Measurements from ENCODE around the gene PTCH2.

Gene PTCH2

DNA sequence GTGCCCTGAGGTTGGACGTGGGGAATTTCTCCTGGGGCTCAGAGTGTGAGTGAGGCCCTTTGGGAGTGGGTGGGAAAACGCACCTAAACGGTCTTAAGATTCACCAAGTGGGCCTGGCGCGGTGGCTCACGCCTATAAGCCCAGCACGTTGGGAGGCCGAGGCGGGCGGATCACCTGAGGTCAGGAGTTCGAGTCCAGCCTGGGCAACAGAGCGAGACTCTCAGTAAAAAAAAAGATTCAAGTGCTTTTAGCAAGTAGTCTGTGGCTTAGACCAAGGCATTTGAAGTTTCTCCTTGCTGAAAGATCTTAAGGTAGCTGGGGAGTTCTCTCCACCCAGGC lies 66.4 kb downstream of the PTCH2 start:
- no peak for DNase-seq

DNA sequence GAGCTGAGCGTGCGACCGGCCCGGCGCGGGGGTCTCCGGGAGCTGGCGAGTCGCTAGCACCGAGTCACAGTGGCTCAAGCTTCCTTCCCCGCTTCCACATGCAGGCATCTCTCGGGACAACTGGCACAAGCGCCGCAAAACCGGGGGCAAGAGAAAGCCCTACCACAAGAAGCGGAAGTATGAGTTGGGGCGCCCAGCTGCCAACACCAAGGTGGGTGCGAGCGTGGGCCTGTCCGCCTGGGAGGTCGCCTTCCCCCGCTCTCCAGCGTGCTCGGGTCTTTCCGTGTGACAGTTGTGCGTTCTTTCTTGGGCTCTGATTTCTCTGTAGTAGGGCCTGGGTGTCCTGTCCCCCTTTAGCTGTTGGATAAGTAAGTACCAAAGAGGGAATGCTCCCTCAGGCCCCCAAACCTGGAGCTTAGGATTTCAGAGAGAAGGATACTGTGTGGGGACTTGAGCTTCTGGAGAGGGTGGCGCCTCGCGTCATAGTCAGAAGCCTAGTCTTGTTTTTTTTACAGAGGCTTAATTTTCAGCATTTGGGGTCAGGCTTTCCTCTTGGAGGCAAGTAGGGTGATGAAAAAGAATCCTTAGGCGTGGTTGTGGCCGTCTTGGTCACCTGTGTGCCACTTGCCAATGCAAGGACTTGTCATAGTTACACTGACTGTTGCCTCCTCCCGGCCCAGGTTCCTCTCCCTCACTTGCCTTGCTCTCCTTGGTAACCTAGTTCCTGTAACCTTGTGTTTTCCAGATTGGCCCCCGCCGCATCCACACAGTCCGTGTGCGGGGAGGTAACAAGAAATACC lies 66.9 kb downstream of the PTCH2 start:
- no peak for DNase-seq

DNA sequence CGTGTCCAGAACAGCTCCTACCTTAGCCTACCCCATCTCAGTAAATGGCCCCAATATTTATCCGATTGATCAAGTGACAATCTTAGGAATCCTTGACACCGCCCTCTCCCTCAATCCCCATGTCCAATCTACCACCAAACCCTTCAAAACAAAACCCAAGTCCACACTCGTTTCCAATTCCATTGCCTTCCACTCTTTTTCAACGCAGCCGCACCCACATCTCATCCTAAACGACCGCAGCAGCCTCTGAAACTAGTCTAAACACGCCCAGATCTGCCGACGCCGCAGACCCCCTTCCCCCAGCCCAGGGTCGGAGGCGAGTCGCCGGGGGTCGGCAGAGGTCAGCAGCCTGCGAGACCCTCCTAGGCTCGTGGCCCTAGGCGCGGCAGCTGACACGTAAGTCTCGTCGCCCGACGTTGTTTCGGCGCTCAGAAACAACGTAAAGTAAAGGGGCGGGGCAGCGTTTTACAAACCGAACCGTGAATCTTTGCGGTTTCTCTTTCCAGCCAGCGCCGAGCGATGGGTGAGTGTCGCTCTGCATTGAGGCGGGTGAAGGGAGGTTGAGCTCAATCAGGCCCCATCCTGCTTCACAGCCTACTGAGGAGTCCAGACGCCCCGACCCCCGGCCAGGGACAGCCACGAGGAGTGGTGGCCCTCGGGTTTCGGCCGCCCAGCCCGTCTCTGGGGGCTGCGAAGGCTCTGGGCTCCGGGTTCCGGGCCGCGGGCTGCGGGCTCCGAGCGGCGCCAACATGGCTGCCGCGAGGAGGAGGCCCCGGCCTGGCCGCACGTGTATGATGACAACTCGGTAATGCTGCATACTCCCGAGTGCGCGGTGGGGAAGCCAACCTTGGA lies 67.7 kb downstream of the PTCH2 start, which contains the start of gene RPS8:
Gene RPS8 (plus strand): TSS at position 463 of the 852 bp plus-strand sequence. CDS start 57 bp downstream, at position 520.
- peak; percentile 99 for DNase-seq

Data from NCI-H774 (cell line).